Activated CD8-positive, alpha-beta memory T cell treated with anti-CD3 and anti-CD28 coated beads, Interleukin-2, amount 10 ng/mL, durations not matched to agents 7 days and 5 days (primary cell): Measurements from ENCODE around the gene ZDHHC12. TPM values are rescaled to one million over a fixed set of nuclear protein-coding genes. Genes with fewer than 3 reads are reported as not detected.
"Not testable (repeated sequence)": the region's sequence is repeated elsewhere in the genome, so short reads cannot be mapped to it uniquely, and the experiment has no call there.

Experiments
- ATAC-seq: fragments of 150-1000 bp; cut with Tn5 transposase; one replicate; pipeline ENCODE4 v1.10.0; 2021; ENCODE audit warnings: moderate library complexity
- CTCF ChIA-PET: fragments of 350-600 bp; sonication (Branson Sonifier 250); formaldehyde crosslinking; loops from one replicate; lab custom pipeline; 2021; ENCODE audit warnings: antibody characterized with exemption; lab: Charles Lee
- DNase-seq: peaks from one replicate; pipeline ENCODE4 v3.0.0-alpha.2; 2020
- H3K27ac Mint-ChIP-seq: one replicate; pipeline ENCODE4 v1.8.0; 2021; ENCODE audit warnings: mild to moderate bottlenecking, mixed read lengths
- H3K27me3 Mint-ChIP-seq: one replicate; pipeline ENCODE4 v1.8.0; 2021; ENCODE audit warnings: mixed read lengths
- H3K36me3 Mint-ChIP-seq: one replicate; pipeline ENCODE4 v1.8.0; 2021; ENCODE audit warnings: mild to moderate bottlenecking, mixed read lengths
- H3K4me1 Mint-ChIP-seq: one replicate; pipeline ENCODE4 v1.8.0; 2021; ENCODE audit warnings: mixed read lengths
- H3K4me3 Mint-ChIP-seq: one replicate; pipeline ENCODE4 v1.8.0; 2021; ENCODE audit warnings: mild to moderate bottlenecking, moderate library complexity, mixed read lengths
- H3K9me3 Mint-ChIP-seq: one replicate; pipeline ENCODE4 v1.8.0; 2022; ENCODE audit warnings: low read depth, mixed read lengths
- total RNA-seq, 2 experiments: library from RNA; stranded (reverse); gene quantifications; one replicate each; pipeline ENCODE4 v1.2.3, GENCODE V29; 2021

The ZDHHC12 gene
- total RNA-seq, 2 experiments from 2014 or later, result 67.8 to 90.0 TPM

DNA sequence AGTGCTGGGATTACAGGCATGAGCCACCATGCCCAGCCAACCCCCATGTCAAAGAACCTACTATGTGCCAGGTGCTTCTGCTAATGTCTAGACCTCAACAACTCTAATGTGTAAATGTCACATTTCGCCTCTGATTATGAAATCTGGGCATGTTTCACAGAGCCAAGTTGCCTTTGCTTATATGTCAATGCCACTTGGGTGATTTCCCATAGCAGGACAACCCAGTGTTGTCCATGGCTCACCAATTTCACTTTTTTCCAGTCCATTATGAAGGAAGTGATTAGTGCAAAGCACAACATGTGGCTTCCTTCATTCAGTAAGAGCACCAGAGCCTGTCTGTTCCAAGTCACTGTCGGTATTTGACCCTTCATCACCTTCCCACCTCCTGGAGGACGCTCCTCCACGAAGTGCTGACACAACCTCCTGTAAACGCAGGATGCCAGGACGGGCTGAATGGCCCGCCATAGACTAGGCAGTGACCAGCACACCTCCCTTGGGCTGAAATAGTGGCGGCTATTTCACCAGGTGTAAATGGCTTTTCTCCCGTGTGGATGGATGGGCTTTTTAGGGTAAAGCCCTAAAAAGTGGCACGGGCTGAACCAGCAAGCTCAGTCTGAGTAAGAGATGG lies 22.6 kb downstream of the ZDHHC12 start:
- H3K4me1 Mint-ChIP-seq, result peaks cover 12% of the 10 kb centered on the region
- H3K9me3 Mint-ChIP-seq, result no peaks in the 10 kb centered on the region
- no peak overlapping the region for H3K27ac Mint-ChIP-seq
- ATAC-seq (no peak), DNase-seq (no peak)
- H3K27me3 Mint-ChIP-seq, result no peaks in the 10 kb centered on the region
- CTCF ChIA-PET, result interaction anchor here (0.7 to 3.3 kb wide), 8 partner anchors 10 to 263 kb away, joined by 3 to 44 read pairs (median 6); partner anchors contain the start of genes ENDOG, SET and ZDHHC12
- peak overlapping the region; percentile 42 for H3K4me3 Mint-ChIP-seq
- peaks cover 5% of the 10 kb centered on the region for H3K36me3 Mint-ChIP-seq

GRCh38 chr9:128699096-128699795 lies 24.7 kb downstream of the ZDHHC12 start:
- H3K9me3 Mint-ChIP-seq, ATAC-seq, H3K27ac Mint-ChIP-seq, DNase-seq, H3K27me3 Mint-ChIP-seq, H3K4me3 Mint-ChIP-seq: not testable (repeated sequence)
- CTCF ChIA-PET, result interaction anchor here (1.4 to 3.3 kb wide), 2 partner anchors 8 to 15 kb away, joined by 4 to 44 read pairs; partner anchors contain the start of gene SET
- Mint-ChIP-seq H3K36me3 (peaks cover 21% of the 10 kb centered on the region), H3K4me1 (peaks cover 14% of the 10 kb centered on the region)

- H3K27ac Mint-ChIP-seq, result no peak overlapping the region
- no peaks in the 10 kb centered on the region for H3K9me3 Mint-ChIP-seq
- ATAC-seq, result no peak
- no peak overlapping the region for H3K4me3 Mint-ChIP-seq
- peaks cover 23% of the 10 kb centered on the region for H3K4me1 Mint-ChIP-seq
- CTCF ChIA-PET, result interaction anchor here (0.7 to 2.4 kb wide), 2 partner anchors 12 to 165 kb away, joined by 4 to 5 read pairs; no protein-coding TSS in a partner anchor
- no peak for DNase-seq
- H3K27me3 Mint-ChIP-seq, result no peaks in the 10 kb centered on the region
- H3K36me3 Mint-ChIP-seq, result peaks cover 36% of the 10 kb centered on the region
Measured at GRCh38 chr9:128696923-128697707, 26.8 kb downstream of the ZDHHC12 start.

DNA sequence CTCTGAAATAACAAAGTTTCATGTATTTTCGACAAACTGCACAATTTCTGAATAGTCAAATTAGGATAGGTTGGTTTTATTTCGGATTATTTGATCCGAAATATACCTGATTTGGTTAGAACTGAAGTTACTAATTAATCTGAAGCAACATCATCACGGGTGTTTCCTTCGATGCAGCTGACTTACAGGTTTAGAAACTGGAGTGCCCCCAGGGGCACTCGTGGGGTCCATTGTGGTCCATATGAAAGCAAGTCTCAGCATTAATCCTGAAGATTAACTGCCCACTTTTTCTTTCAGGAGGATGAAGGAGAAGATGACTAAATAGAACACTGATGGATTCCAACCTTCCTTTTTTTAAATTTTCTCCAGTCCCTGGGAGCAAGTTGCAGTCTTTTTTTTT lies 29.6 kb downstream of the ZDHHC12 start:
- H3K36me3 Mint-ChIP-seq, result peaks cover 50% of the 10 kb centered on the region
- no peaks in the 10 kb centered on the region for H3K9me3 Mint-ChIP-seq
- H3K27ac Mint-ChIP-seq, result no peak overlapping the region
- no peak overlapping the region for H3K4me3 Mint-ChIP-seq
- H3K4me1 Mint-ChIP-seq, result peaks cover 26% of the 10 kb centered on the region
- ATAC-seq (no peak), DNase-seq (no peak)
- CTCF ChIA-PET, result no interaction called here
- no peaks in the 10 kb centered on the region for H3K27me3 Mint-ChIP-seq

DNA sequence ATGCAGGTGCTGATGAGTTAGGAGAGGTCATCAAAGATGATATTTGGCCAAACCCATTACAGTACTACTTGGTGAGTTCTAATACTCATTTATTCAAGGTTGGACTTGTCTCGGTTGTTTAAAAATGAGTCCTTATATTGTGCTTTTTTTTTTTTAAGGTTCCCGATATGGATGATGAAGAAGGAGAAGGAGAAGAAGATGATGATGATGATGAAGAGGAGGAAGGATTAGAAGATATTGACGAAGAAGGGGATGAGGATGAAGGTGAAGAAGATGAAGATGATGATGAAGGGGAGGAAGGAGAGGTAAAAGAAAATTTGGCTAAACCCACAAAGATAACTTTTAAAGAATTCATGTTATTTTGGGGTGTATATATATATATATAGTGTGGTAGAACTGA lies 30.2 kb downstream of the ZDHHC12 start:
- not testable (repeated sequence) for H3K4me3 Mint-ChIP-seq, H3K27me3 Mint-ChIP-seq, H3K9me3 Mint-ChIP-seq, H3K27ac Mint-ChIP-seq, DNase-seq, ATAC-seq
- CTCF ChIA-PET, result interaction anchor here (2.0 to 5.5 kb wide), 2 partner anchors 7 to 10 kb away, joined by 4 to 44 read pairs; partner anchors contain the start of gene PKN3
- Mint-ChIP-seq H3K36me3 (peaks cover 50% of the 10 kb centered on the region), H3K4me1 (peaks cover 26% of the 10 kb centered on the region)

DNA sequence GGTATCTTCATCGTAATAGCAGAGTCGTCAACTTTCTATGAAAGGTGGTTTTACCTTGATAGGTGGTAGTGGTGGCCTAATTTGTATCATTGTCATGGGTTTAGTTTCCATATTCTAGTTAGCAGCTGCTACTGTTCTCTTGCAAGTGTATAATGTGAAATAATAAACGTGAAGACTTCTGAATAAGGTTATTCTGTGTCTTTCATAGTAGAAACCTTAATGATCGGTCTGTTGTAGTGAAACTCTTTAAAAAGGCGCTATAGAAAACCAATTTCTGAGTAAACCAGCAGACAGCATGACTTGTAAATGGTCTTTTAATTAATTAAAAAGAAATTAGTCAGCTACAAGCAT lies 33.3 kb downstream of the ZDHHC12 start:
- peak overlapping the region; percentile 94 for H3K27ac Mint-ChIP-seq
- H3K27me3 Mint-ChIP-seq, result no peaks in the 10 kb centered on the region
- ATAC-seq (no peak), DNase-seq (no peak)
- CTCF ChIA-PET, result interaction anchor here (0.8 to 5.5 kb wide), 4 partner anchors 10 to 128 kb away, joined by 3 to 44 read pairs (median 3); partner anchors contain the start of genes ENDOG and PKN3
- H3K4me3 Mint-ChIP-seq, result peak overlapping the region; percentile 97
- peaks cover 38% of the 10 kb centered on the region for H3K36me3 Mint-ChIP-seq
- H3K4me1 Mint-ChIP-seq, result peaks cover 55% of the 10 kb centered on the region
- H3K9me3 Mint-ChIP-seq, result no peaks in the 10 kb centered on the region

GRCh38 chr9:128689820-128690683 lies 33.9 kb downstream of the ZDHHC12 start:
- H3K4me1 Mint-ChIP-seq, result peaks cover 61% of the 10 kb centered on the region
- DNase-seq (peak; percentile 57), ATAC-seq (no peak)
- H3K9me3 Mint-ChIP-seq, result no peaks in the 10 kb centered on the region
- peaks cover 35% of the 10 kb centered on the region for H3K36me3 Mint-ChIP-seq
- CTCF ChIA-PET, result interaction anchor here (1.2 to 5.5 kb wide), 4 partner anchors 11 to 128 kb away, joined by 3 to 44 read pairs (median 4); partner anchors contain the start of genes ENDOG and PKN3
- H3K27me3 Mint-ChIP-seq, result no peaks in the 10 kb centered on the region
- H3K27ac Mint-ChIP-seq, result peak overlapping the region; percentile 94
- H3K4me3 Mint-ChIP-seq, result peak overlapping the region; percentile 97

DNA sequence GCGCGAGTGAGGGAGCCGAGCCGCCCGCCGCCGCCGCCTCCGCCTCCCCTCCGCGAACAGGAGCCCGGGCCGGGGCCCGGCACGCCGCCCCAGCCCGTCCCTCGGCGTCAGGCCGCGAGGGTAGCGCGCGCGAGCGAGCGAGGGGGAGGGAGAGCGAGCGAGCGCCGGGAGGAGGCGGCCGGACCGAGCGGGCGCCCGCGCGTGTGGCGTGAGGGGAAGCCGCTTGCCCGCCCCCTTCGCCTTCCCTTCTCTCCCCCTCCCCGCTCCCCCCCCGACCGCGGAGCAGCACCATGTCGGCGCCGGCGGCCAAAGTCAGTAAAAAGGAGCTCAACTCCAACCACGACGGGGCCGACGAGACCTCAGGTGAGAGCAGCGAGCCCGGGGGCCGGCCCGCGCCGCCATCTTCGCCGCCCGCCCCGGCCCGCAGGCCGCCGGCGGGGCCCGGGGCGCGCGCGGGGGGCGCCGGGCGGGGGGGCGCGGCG lies 34.6 kb downstream of the ZDHHC12 start:
- Mint-ChIP-seq H3K27ac (no peak overlapping the region), H3K27me3 (no peaks in the 10 kb centered on the region), H3K4me1 (peaks cover 67% of the 10 kb centered on the region), H3K36me3 (peaks cover 29% of the 10 kb centered on the region), H3K4me3 (peak overlapping the region; percentile 46), H3K9me3 (no peaks in the 10 kb centered on the region)
- DNase-seq, result peak; percentile 69
- no peak for ATAC-seq
- CTCF ChIA-PET, result interaction anchor here (1.3 to 5.5 kb wide), 4 partner anchors 11 to 129 kb away, joined by 3 to 44 read pairs (median 4); partner anchors contain the start of genes ENDOG and PKN3

- Mint-ChIP-seq H3K4me3 (peak within 1 kb of the TSS; percentile 97), H3K27me3 (no peaks in the 10 kb centered on the region)
- CTCF ChIA-PET, result interaction anchor here (1.2 to 5.5 kb wide), 5 partner anchors 11 to 130 kb away, joined by 3 to 44 read pairs (median 3); partner anchors contain the start of genes ENDOG and PKN3
Measured at GRCh38 chr9:128688501-128689292, 35.2 kb downstream of the ZDHHC12 start, which contains the start of gene SET. Gene SET (plus strand): TSS chr9:128689222. CDS start chr9:128689583, 361 bp downstream.

GRCh38 chr9:128687453-128687852 lies 36.5 kb downstream of the ZDHHC12 start:
- Mint-ChIP-seq H3K27me3 (no peaks in the 10 kb centered on the region), H3K4me1 (peaks cover 63% of the 10 kb centered on the region), H3K9me3 (no peaks in the 10 kb centered on the region), H3K27ac (peak overlapping the region; percentile 99), H3K36me3 (peaks cover 21% of the 10 kb centered on the region), H3K4me3 (no peak overlapping the region)
- no peak for DNase-seq
- ATAC-seq, result no peak
- CTCF ChIA-PET, result interaction anchor here (1.6 kb wide), 1 partner anchor 15 kb away, joined by 5 read pairs; the partner anchor contains the start of gene PKN3

More at GRCh38 chr9:128688501-128689292, 35.2 kb downstream of the ZDHHC12 start, which contains the start of gene SET:
- no peaks in the 10 kb centered on the region for H3K9me3 Mint-ChIP-seq
- ATAC-seq (peak; percentile 83), DNase-seq (peak; percentile 95)
- peaks cover 67% of the 10 kb centered on the region for H3K4me1 Mint-ChIP-seq
- peaks cover 29% of the 10 kb centered on the region for H3K36me3 Mint-ChIP-seq
- peak within 1 kb of the TSS; percentile 99 for H3K27ac Mint-ChIP-seq
